HepG2 (cell line): ENCODE results near the gene VPS52. TPM values are rescaled to one million over a fixed set of nuclear protein-coding genes. Genes with fewer than 3 reads are reported as not detected.

Experiments used
- ARNT2 ChIP-seq: sonication (generic); formaldehyde crosslinking; IDR thresholded peaks from 2 replicates; pipeline ENCODE4 v1.8.0; 2022; ENCODE audit warnings: mild to moderate bottlenecking, low read depth, missing genetic modification reagents, moderate library complexity
- CAMTA2 ChIP-seq: sonication (generic); formaldehyde crosslinking; IDR thresholded peaks from 2 replicates; pipeline ENCODE4 v1.4.0; 2020; ENCODE audit warnings: mild to moderate bottlenecking, missing genetic modification reagents, borderline replicate concordance
- FOSL1 ChIP-seq: sonication (generic); formaldehyde crosslinking; IDR thresholded peaks from 2 replicates; pipeline ENCODE4 v1.9.0; 2021; ENCODE audit warnings: missing genetic modification reagents, borderline replicate concordance
- MAFK ChIP-seq, 2 experiments: IDR thresholded peaks in 1 of 2; conservative IDR thresholded peaks in 1 of 2; 2 replicates each; pipeline ENCODE4 v1.6.1; 2011; ENCODE audit warnings: improper control_type of control experiment in 2 of 2, low read length in 2 of 2
- NCOR1 ChIP-seq: fragments of 200-600 bp; sonication (generic); IDR thresholded peaks from 2 replicates; pipeline ENCODE4 v1.7.0; 2017; ENCODE audit warnings: antibody characterized with exemption, low read length, borderline replicate concordance
- NFRKB ChIP-seq: fragments of 450-650 bp; IDR thresholded peaks from 2 replicates; pipeline ENCODE4 v1.6.1; 2017
- NKX3-1 ChIP-seq: sonication (generic); formaldehyde crosslinking; IDR thresholded peaks from 2 replicates; pipeline ENCODE4 v1.5.0; 2020; ENCODE audit warnings: missing genetic modification reagents
- POLR2G ChIP-seq: fragments of 200-400 bp; formaldehyde crosslinking; IDR thresholded peaks from 2 replicates; pipeline ENCODE4 v1.6.1; 2018; ENCODE audit warnings: mild to moderate bottlenecking, low read depth, low read length, moderate library complexity
- RFX5 ChIP-seq: IDR thresholded peaks from 2 replicates; pipeline ENCODE4 v1.6.1; 2011; ENCODE audit warnings: low read depth, low read length, improper control_type of control experiment
- SIX4 ChIP-seq: sonication (generic); formaldehyde crosslinking; IDR thresholded peaks from 2 replicates; pipeline ENCODE4 v1.4.0; 2020; ENCODE audit warnings: missing genetic modification reagents
- TAF1 ChIP-seq: sonication (generic); formaldehyde crosslinking; IDR thresholded peaks from 2 replicates; pipeline ENCODE4 v1.4.0; 2020; ENCODE audit warnings: missing genetic modification reagents
- ZC3H4 ChIP-seq: sonication (generic); formaldehyde crosslinking; IDR thresholded peaks from 2 replicates; pipeline ENCODE4 v1.4.0; 2020; ENCODE audit warnings: missing genetic modification reagents, borderline replicate concordance
- ZNF337 ChIP-seq: sonication (generic); formaldehyde crosslinking; IDR thresholded peaks from 2 replicates; pipeline ENCODE4 v1.5.1; 2020; ENCODE audit warnings: missing genetic modification reagents, low read depth, mild to moderate bottlenecking, borderline replicate concordance
- ZNF354B ChIP-seq: sonication (generic); formaldehyde crosslinking; IDR thresholded peaks from 2 replicates; pipeline ENCODE4 v1.8.0; 2022; ENCODE audit warnings: mild to moderate bottlenecking, missing genetic modification reagents
- ZNF703 ChIP-seq: sonication (generic); formaldehyde crosslinking; IDR thresholded peaks from 2 replicates; pipeline ENCODE4 v1.5.1; 2020; ENCODE audit warnings: missing genetic modification reagents, mild to moderate bottlenecking, moderate library complexity, borderline replicate concordance
- ZNF781 ChIP-seq: sonication (generic); formaldehyde crosslinking; IDR thresholded peaks from 2 replicates; pipeline ENCODE4 v1.5.1; 2020; ENCODE audit warnings: borderline replicate concordance, mild to moderate bottlenecking, missing genetic modification reagents; ENCODE audit errors: not compliant biosample characterization
- polyA plus RNA-seq, 8 experiments: library from polyadenylated mRNA; depleted of rRNA in 3 of 8; stranded (reverse) in 7 of 8; unstranded in 1 of 8; fragments of >200 nt; fragmentation: Illumina TruSeq in 4 of 8; extraction: Trizol in 4 of 8; gene quantifications; 2 replicates each; pipeline versions ENCODE4 v1.2.1 to v1.2.3, GENCODE V29; 2011 to 2016; ENCODE audit warnings: low read depth in 4 of 8, missing spikeins in 1 of 8, mixed read lengths in 1 of 8; ENCODE audit not compliant: insufficient read depth in 1 of 8
- total RNA-seq, 5 experiments: library from RNA; depleted of rRNA; stranded (reverse); fragments of >200 nt; fragmentation: Illumina TruSeq; extraction: Trizol; gene quantifications; 2 replicates each; pipeline ENCODE4 v1.2.3, GENCODE V29; 2016; ENCODE audit warnings: low read depth in 1 of 5
- TF ChIP-seq, protein P1 (sequence below): sonication (generic); formaldehyde crosslinking; IDR thresholded peaks from 2 replicates; pipeline ENCODE4 v1.5.0; 2020; ENCODE audit warnings: missing genetic modification reagents, mild to moderate bottlenecking, borderline replicate concordance
- TF ChIP-seq, protein P2 (sequence below): sonication (generic); formaldehyde crosslinking; IDR thresholded peaks from 2 replicates; pipeline ENCODE4 v1.5.0; 2020; ENCODE audit warnings: missing genetic modification reagents
- TF ChIP-seq, protein P3 (sequence below): IDR thresholded peaks from 2 replicates; pipeline ENCODE4 v1.6.1; 2016; ENCODE audit warnings: low read depth
- TF ChIP-seq, protein P4 (sequence below): IDR thresholded peaks from 2 replicates; pipeline ENCODE4 v1.6.1; 2016; ENCODE audit warnings: missing genetic modification reagents, missing compliant biosample characterization
- TF ChIP-seq, protein P5 (sequence below): sonication (generic); formaldehyde crosslinking; IDR thresholded peaks from 2 replicates; pipeline ENCODE4 v1.9.0; 2022; ENCODE audit warnings: low read depth, missing genetic modification reagents

The VPS52 gene
- total and polyA plus RNA-seq, 2 of the 13 experiments (the other 11 are each of a cell fraction or from before 2014, with no cell fraction given) = 48.9 to 85.5 TPM

- peak; percentile 94 for TF ChIP-seq TAF1 (CRISPR knock-in tag)
- peak; percentile 42; the same call in 1 of the 2 replicates for TF ChIP-seq ZNF354B
- TF ChIP-seq, protein P1, sequence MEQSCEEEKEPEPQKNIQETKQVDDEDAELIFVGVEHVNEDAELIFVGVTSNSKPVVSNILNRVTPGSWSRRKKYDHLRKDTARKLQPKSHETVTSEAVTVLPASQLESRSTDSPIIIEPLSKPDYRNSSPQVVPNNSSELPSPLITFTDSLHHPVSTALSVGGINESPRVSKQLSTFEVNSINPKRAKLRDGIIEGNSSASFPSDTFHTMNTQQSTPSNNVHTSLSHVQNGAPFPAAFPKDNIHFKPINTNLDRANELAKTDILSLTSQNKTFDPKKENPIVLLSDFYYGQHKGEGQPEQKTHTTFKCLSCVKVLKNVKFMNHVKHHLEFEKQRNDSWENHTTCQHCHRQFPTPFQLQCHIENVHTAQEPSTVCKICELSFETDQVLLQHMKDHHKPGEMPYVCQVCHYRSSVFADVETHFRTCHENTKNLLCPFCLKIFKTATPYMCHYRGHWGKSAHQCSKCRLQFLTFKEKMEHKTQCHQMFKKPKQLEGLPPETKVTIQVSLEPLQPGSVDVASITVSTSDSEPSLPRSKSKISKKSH (CRISPR knock-in tag) = peak; percentile 75
- TF ChIP-seq, protein P2, sequence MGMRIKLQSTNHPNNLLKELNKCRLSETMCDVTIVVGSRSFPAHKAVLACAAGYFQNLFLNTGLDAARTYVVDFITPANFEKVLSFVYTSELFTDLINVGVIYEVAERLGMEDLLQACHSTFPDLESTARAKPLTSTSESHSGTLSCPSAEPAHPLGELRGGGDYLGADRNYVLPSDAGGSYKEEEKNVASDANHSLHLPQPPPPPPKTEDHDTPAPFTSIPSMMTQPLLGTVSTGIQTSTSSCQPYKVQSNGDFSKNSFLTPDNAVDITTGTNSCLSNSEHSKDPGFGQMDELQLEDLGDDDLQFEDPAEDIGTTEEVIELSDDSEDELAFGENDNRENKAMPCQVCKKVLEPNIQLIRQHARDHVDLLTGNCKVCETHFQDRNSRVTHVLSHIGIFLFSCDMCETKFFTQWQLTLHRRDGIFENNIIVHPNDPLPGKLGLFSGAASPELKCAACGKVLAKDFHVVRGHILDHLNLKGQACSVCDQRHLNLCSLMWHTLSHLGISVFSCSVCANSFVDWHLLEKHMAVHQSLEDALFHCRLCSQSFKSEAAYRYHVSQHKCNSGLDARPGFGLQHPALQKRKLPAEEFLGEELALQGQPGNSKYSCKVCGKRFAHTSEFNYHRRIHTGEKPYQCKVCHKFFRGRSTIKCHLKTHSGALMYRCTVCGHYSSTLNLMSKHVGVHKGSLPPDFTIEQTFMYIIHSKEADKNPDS (CRISPR knock-in tag) = no peak
- TF ChIP-seq ZC3H4 (CRISPR knock-in tag) = 0 out of 2 replicates have a peak, but pooled peaks have one; percentile 59
- TF ChIP-seq NCOR1 = peak; percentile 43
- no peak for TF ChIP-seq ZNF703 (CRISPR knock-in tag)
- TF ChIP-seq FOSL1 (CRISPR knock-in tag) = no peak
- TF ChIP-seq, protein P3, sequence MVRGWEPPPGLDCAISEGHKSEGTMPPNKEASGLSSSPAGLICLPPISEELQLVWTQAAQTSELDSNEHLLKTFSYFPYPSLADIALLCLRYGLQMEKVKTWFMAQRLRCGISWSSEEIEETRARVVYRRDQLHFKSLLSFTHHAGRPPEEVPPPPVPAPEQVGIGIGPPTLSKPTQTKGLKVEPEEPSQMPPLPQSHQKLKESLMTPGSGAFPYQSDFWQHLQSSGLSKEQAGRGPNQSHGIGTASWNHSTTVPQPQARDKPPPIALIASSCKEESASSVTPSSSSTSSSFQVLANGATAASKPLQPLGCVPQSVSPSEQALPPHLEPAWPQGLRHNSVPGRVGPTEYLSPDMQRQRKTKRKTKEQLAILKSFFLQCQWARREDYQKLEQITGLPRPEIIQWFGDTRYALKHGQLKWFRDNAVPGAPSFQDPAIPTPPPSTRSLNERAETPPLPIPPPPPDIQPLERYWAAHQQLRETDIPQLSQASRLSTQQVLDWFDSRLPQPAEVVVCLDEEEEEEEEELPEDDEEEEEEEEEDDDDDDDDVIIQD (CRISPR knock-in tag) = peak; percentile 28; the same call in 1 of the 2 replicates
- no peak; the same call in 1 of the 2 replicates for TF ChIP-seq SIX4 (CRISPR knock-in tag)
- TF ChIP-seq POLR2G = peak; percentile 99
- peak; percentile 73 for TF ChIP-seq ZNF781
- no peak for TF ChIP-seq MAFK (conservative IDR thresholded peaks at IDR 0.05 in 1 of 2, IDR thresholded peaks at IDR 0.05 in 1 of 2; ENCODE audit: low read length in 2 of 2)
- TF ChIP-seq NFRKB = no peak
- TF ChIP-seq, protein P4, sequence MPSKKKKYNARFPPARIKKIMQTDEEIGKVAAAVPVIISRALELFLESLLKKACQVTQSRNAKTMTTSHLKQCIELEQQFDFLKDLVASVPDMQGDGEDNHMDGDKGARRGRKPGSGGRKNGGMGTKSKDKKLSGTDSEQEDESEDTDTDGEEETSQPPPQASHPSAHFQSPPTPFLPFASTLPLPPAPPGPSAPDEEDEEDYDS (CRISPR knock-in tag) = peak; percentile 21; the same call in 1 of the 2 replicates
- peak; percentile 97 for TF ChIP-seq CAMTA2 (CRISPR knock-in tag)
- TF ChIP-seq ARNT2 (CRISPR knock-in tag) = peak; percentile 5; the same call in 1 of the 2 replicates
- TF ChIP-seq NKX3-1 (CRISPR knock-in tag) = no peak
- no peak for TF ChIP-seq ZNF337 (CRISPR knock-in tag)
- 0 out of 2 replicates have a peak, but pooled peaks have one; percentile 28 for TF ChIP-seq RFX5
- TF ChIP-seq, protein P5, sequence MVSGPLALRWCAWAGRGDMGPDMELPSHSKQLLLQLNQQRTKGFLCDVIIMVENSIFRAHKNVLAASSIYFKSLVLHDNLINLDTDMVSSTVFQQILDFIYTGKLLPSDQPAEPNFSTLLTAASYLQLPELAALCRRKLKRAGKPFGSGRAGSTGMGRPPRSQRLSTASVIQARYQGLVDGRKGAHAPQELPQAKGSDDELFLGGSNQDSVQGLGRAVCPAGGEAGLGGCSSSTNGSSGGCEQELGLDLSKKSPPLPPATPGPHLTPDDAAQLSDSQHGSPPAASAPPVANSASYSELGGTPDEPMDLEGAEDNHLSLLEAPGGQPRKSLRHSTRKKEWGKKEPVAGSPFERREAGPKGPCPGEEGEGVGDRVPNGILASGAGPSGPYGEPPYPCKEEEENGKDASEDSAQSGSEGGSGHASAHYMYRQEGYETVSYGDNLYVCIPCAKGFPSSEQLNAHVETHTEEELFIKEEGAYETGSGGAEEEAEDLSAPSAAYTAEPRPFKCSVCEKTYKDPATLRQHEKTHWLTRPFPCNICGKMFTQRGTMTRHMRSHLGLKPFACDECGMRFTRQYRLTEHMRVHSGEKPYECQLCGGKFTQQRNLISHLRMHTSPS (CRISPR knock-in tag) = no peak
Observed at GRCh38 chr6:33299237-33299944, 27.7 kb upstream of the VPS52 start (continued).
